K562 (cell line): ENCODE results near the gene ANXA9. TPM values are rescaled to one million over a fixed set of nuclear protein-coding genes. Genes with fewer than 3 reads are reported as not detected.

Experiments
- CTCFL ChIP-seq: IDR thresholded peaks from 2 replicates; pipeline ENCODE4 v1.6.1; 2011; ENCODE audit warnings: borderline replicate concordance, low read depth, mild to moderate bottlenecking, moderate library complexity, low read length; ENCODE audit not compliant: insufficient read depth, poor library complexity, severe bottlenecking
- DEAF1 ChIP-seq: fragments of 450-650 bp; formaldehyde crosslinking; IDR thresholded peaks from 2 replicates; pipeline ENCODE4 v1.4.0; 2020; ENCODE audit warnings: mild to moderate bottlenecking, moderate library complexity
- FOSL1 ChIP-seq: fragments of 200-800 bp; sonication (Bioruptor generic); conservative IDR thresholded peaks from 2 replicates; pipeline ENCODE4 v1.6.1; 2016; ENCODE audit warnings: missing genetic modification characterization, missing compliant biosample characterization
- GABPB2 ChIP-seq: fragments of 250-450 bp; sonication (Bioruptor Pico); conservative IDR thresholded peaks from 2 replicates; pipeline ENCODE4 v1.5.1; 2021; ENCODE audit warnings: mild to moderate bottlenecking
- MYC ChIP-seq, 2 experiments: fragments of 250-450 bp in 1 of 2; sonication (Bioruptor Pico) in 1 of 2; IDR thresholded peaks; 2 replicates each; pipeline versions ENCODE4 v1.5.1 to v1.6.1; 2012 to 2021; ENCODE audit warnings: low read depth in 2 of 2, borderline replicate concordance in 1 of 2, improper control_type of control experiment in 1 of 2, low read length in 1 of 2, mild to moderate bottlenecking in 1 of 2, moderate library complexity in 1 of 2
- SIX5 ChIP-seq, 2 experiments: IDR thresholded peaks; 2 replicates each; pipeline ENCODE4 v1.6.1; 2011; ENCODE audit warnings: low read length in 2 of 2, borderline replicate concordance in 1 of 2, low read depth in 1 of 2, mild to moderate bottlenecking in 1 of 2, moderate library complexity in 1 of 2; ENCODE audit not compliant: insufficient read depth in 1 of 2
- SMARCE1 ChIP-seq: fragments of 450-650 bp; IDR thresholded peaks from 2 replicates; pipeline ENCODE4 v1.7.1; 2016; ENCODE audit warnings: mild to moderate bottlenecking
- ZBTB40 ChIP-seq, 2 experiments: fragments of 450-650 bp in 1 of 2; sonication (generic) in 1 of 2; formaldehyde crosslinking in 1 of 2; IDR thresholded peaks; 2 replicates each; pipeline versions ENCODE4 v1.7.1 to v1.9.0; 2016 to 2022; ENCODE audit warnings: inconsistent platforms in 1 of 2, mild to moderate bottlenecking in 1 of 2, missing genetic modification reagents in 1 of 2
- ZNF124 ChIP-seq: sonication (generic); formaldehyde crosslinking; IDR thresholded peaks from 2 replicates; pipeline ENCODE4 v1.8.1; 2022; ENCODE audit warnings: missing genetic modification reagents
- ZNF133 ChIP-seq: fragments of 250-450 bp; sonication (Bioruptor Pico); IDR thresholded peaks from 2 replicates; pipeline ENCODE4 v1.4.0; 2020; ENCODE audit warnings: mild to moderate bottlenecking
- ZNF644 ChIP-seq: fragments of 200-800 bp; sonication (Bioruptor generic); IDR thresholded peaks from 2 replicates; pipeline ENCODE4 v1.6.1; 2016; ENCODE audit warnings: low read depth, missing genetic modification characterization, missing compliant biosample characterization
- polyA plus RNA-seq, 8 experiments: library from polyadenylated mRNA; depleted of rRNA in 4 of 8; stranded (reverse) in 5 of 8; unstranded in 3 of 8; fragments of >200 nt; fragmentation: Nextera tagmentation in 2 of 8; fragmentation: Illumina TruSeq in 1 of 8; extraction: Ambion mirVana in 2 of 8; extraction: Trizol in 1 of 8; gene quantifications; 2 replicates each; pipeline versions ENCODE4 v1.2.1 to v1.2.3, GENCODE V29; 2011 to 2014; ENCODE audit warnings: inconsistent platforms in 1 of 8, missing spikeins in 1 of 8
- total RNA-seq, 7 experiments: library from RNA; depleted of rRNA in 6 of 7; stranded (reverse); fragments of >200 nt in 6 of 7; fragmentation: Illumina TruSeq in 2 of 7; extraction: Trizol in 2 of 7; gene quantifications; 2 replicates each; pipeline versions ENCODE4 v1.2.1 to v1.2.3, GENCODE V29; 2011 to 2021; ENCODE audit warnings: low replicate concordance in 1 of 7

ANXA9 gene
- total and polyA plus RNA-seq, 9 of the 15 experiments (the other 6 are each of a cell fraction or from before 2014, with no cell fraction given): 0.24 to 1.6 (median 0.57) TPM

GRCh38 chr1:150979092-150980056 lies 2.7 kb upstream of the ANXA9 start (continued):
- TF ChIP-seq CTCFL (peak; percentile 99), MYC (IDR thresholded peaks at IDR 0.05; ENCODE audit: low read depth, low read length) (peak; percentile 48; the same call in 1 of the 2 replicates), MYC (CRISPR knock-in tag; IDR thresholded peaks at IDR 0.05; ENCODE audit: borderline replicate concordance, low read depth) (0 out of 2 replicates have a peak, but pooled peaks have one; percentile 25), ZNF124 (CRISPR knock-in tag) (no peak), ZNF644 (tag) (no peak), SMARCE1 (no peak), ZNF133 (CRISPR knock-in tag) (no peak), ZBTB40 (IDR thresholded peaks at IDR 0.05) (no peak), ZBTB40 (CRISPR knock-in tag; IDR thresholded peaks at IDR 0.05) (no peak), DEAF1 (CRISPR knock-in tag) (peak; percentile 85), FOSL1 (tag) (peak; percentile 16; the same call in 1 of the 2 replicates), SIX5 (IDR thresholded peaks at IDR 0.05; ENCODE audit: borderline replicate concordance in 1 of 2, insufficient read depth in 1 of 2, low read depth in 1 of 2, low read length in 2 of 2) (no peak), GABPB2 (CRISPR knock-in tag) (no peak)
